ENCODE results near the gene PRODH.

DNA sequence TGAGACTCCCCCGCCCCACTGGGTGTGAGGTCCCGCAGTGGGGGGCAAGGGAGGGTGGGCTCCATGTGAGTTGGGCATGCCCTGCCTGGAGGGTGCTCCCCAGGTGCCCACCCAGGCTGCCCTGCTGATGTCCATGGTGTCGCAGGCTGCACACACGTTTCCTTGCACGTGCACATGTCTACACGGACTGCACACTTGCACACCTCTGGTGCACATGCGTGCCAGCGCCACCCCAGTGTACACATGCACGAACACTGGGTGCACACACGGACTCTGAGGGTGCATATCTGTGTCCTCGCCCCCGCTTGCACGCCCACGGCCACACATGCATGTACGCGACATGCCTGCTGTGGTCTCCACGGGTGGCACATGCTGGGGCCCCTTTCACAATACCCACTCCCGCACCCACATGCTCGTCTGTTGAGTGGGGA lies 35.2 kb upstream of the PRODH start:
- TF ChIP-seq, protein P1, sequence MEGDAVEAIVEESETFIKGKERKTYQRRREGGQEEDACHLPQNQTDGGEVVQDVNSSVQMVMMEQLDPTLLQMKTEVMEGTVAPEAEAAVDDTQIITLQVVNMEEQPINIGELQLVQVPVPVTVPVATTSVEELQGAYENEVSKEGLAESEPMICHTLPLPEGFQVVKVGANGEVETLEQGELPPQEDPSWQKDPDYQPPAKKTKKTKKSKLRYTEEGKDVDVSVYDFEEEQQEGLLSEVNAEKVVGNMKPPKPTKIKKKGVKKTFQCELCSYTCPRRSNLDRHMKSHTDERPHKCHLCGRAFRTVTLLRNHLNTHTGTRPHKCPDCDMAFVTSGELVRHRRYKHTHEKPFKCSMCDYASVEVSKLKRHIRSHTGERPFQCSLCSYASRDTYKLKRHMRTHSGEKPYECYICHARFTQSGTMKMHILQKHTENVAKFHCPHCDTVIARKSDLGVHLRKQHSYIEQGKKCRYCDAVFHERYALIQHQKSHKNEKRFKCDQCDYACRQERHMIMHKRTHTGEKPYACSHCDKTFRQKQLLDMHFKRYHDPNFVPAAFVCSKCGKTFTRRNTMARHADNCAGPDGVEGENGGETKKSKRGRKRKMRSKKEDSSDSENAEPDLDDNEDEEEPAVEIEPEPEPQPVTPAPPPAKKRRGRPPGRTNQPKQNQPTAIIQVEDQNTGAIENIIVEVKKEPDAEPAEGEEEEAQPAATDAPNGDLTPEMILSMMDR (IDR thresholded peaks at IDR 0.05 in 8 of 11, conservative IDR thresholded peaks at IDR 0.05 in 3 of 11) = no peak
- TF ChIP-seq POLR2A (IDR thresholded peaks at IDR 0.05) = no peak

Data from spleen (tissue), 7 donors.